ENCODE data around the gene APOL1.
A peak's percentile ranks its signal among the peaks of the same experiment; 100 is the strongest.
"Not testable (repeated sequence)": the region's sequence is repeated elsewhere in the genome, so short reads cannot be mapped to it uniquely, and the experiment has no call there.

The APOL1 gene

GRCh38 chr22:36225333-36225922 is 27.5 kb upstream of the APOL1 start:
- no peak for DNase-seq (ENCODE audit: low read depth in 2 of 2)

- no peak for DNase-seq (ENCODE audit: low read depth in 2 of 2)
Measured at GRCh38 chr22:36226189-36226588, 26.7 kb upstream of the APOL1 start.

GRCh38 chr22:36227396-36227795 is 25.5 kb upstream of the APOL1 start:
- DNase-seq (ENCODE audit: low read depth in 2 of 2) = no peak

- no peak for DNase-seq (ENCODE audit: low read depth in 2 of 2)
Measured at GRCh38 chr22:36227806-36228205, 25.1 kb upstream of the APOL1 start.

- not testable (repeated sequence) for DNase-seq (ENCODE audit: low read depth in 2 of 2)
Measured at GRCh38 chr22:36228369-36228768, 24.6 kb upstream of the APOL1 start.

GRCh38 chr22:36228944-36229343 is 24.0 kb upstream of the APOL1 start:
- no peak for DNase-seq (ENCODE audit: low read depth in 2 of 2)

- DNase-seq (ENCODE audit: low read depth in 2 of 2) = not testable (repeated sequence)
Measured at GRCh38 chr22:36229649-36230048, 23.3 kb upstream of the APOL1 start.

- not testable (repeated sequence) for DNase-seq (ENCODE audit: low read depth in 2 of 2)
Measured at GRCh38 chr22:36231051-36231450, 21.9 kb upstream of the APOL1 start.

- DNase-seq (ENCODE audit: low read depth in 2 of 2) = no peak
Measured at GRCh38 chr22:36232715-36233401, 20.1 kb upstream of the APOL1 start.

- no peak for DNase-seq (ENCODE audit: low read depth in 2 of 2)
Measured at GRCh38 chr22:36233796-36234195, 19.1 kb upstream of the APOL1 start.

- DNase-seq (ENCODE audit: low read depth in 2 of 2) = no peak
Measured at GRCh38 chr22:36234213-36234612, 18.7 kb upstream of the APOL1 start.

GRCh38 chr22:36234919-36235318 is 18.0 kb upstream of the APOL1 start:
- no peak for DNase-seq (ENCODE audit: low read depth in 2 of 2)

- DNase-seq (ENCODE audit: low read depth in 2 of 2) = no peak
Measured at GRCh38 chr22:36235585-36235984, 17.3 kb upstream of the APOL1 start.

GRCh38 chr22:36236388-36237319 is 16.3 kb upstream of the APOL1 start:
- no peak for DNase-seq (ENCODE audit: low read depth in 2 of 2)

GRCh38 chr22:36237462-36238372 is 15.2 kb upstream of the APOL1 start:
- no peak for DNase-seq (ENCODE audit: low read depth in 2 of 2)

GRCh38 chr22:36238373-36239149 is 14.4 kb upstream of the APOL1 start:
- no peak for DNase-seq (ENCODE audit: low read depth in 2 of 2)

GRCh38 chr22:36239150-36239400 is 13.9 kb upstream of the APOL1 start:
- no peak for DNase-seq (ENCODE audit: low read depth in 2 of 2)

- DNase-seq (ENCODE audit: low read depth in 2 of 2) = peak; percentile 64 to 81
Measured at GRCh38 chr22:36239401-36240171, 13.3 kb upstream of the APOL1 start, which contains the start of gene APOL2. Gene APOL2, minus strand, starts transcription at chr22:36239527. Its CDS starts 6,365 bp downstream, at chr22:36233162.

GRCh38 chr22:36243986-36244385 is 8.9 kb upstream of the APOL1 start:
- DNase-seq (ENCODE audit: low read depth in 2 of 2) = no peak
